Activated CD4-positive, alpha-beta memory T cell treated with anti-CD3 and anti-CD28 coated beads for 36 hours (primary cell): ENCODE measurements around the gene AGAP2. TPM values are rescaled to one million over a fixed set of nuclear protein-coding genes. Genes with fewer than 3 reads are reported as not detected.
"Not testable (repeated sequence)": the region's sequence is repeated elsewhere in the genome, so short reads cannot be mapped to it uniquely, and the experiment has no call there.

Experiments used
- CTCF ChIA-PET: fragments of 350-600 bp; sonication (Branson Sonifier 250); formaldehyde crosslinking; loops from one replicate; lab custom pipeline; 2021; ENCODE audit warnings: antibody characterized with exemption, inconsistent platforms; lab: Charles Lee
- POLR2A ChIA-PET: fragments of 350-600 bp; sonication (Branson Sonifier 250); formaldehyde crosslinking; loops from one replicate; lab custom pipeline; 2021; ENCODE audit warnings: antibody characterized with exemption; lab: Charles Lee
- DNase-seq: peaks from one replicate; pipeline ENCODE4 v3.0.0-alpha.2; 2020
- H3K27ac Mint-ChIP-seq: one replicate; pipeline ENCODE4 v1.8.0; 2021; ENCODE audit warnings: mixed read lengths
- H3K27me3 Mint-ChIP-seq: one replicate; pipeline ENCODE4 v1.8.0; 2021; ENCODE audit warnings: mixed read lengths
- H3K36me3 Mint-ChIP-seq: one replicate; pipeline ENCODE4 v1.8.0; 2021; ENCODE audit warnings: mixed read lengths
- H3K4me1 Mint-ChIP-seq: one replicate; pipeline ENCODE4 v1.8.0; 2021; ENCODE audit warnings: low read depth, mixed read lengths
- H3K4me3 Mint-ChIP-seq: one replicate; pipeline ENCODE4 v1.8.0; 2021; ENCODE audit warnings: mild to moderate bottlenecking, mixed read lengths
- H3K9me3 Mint-ChIP-seq: one replicate; pipeline ENCODE4 v1.8.0; 2021; ENCODE audit warnings: mixed read lengths
- intact Hi-C: fragments of 100-400 bp; cut with micrococcal nuclease; formaldehyde crosslinking; loops from one replicate; pipeline ENCODE4 v1.15.1; 2023
- total RNA-seq, 2 experiments: library from RNA; stranded (reverse); gene quantifications; one replicate each; pipeline ENCODE4 v1.2.3, GENCODE V29; 2021

AGAP2 gene
- total RNA-seq, 2 experiments from 2014 or later = 32.4 to 34.0 TPM

DNA sequence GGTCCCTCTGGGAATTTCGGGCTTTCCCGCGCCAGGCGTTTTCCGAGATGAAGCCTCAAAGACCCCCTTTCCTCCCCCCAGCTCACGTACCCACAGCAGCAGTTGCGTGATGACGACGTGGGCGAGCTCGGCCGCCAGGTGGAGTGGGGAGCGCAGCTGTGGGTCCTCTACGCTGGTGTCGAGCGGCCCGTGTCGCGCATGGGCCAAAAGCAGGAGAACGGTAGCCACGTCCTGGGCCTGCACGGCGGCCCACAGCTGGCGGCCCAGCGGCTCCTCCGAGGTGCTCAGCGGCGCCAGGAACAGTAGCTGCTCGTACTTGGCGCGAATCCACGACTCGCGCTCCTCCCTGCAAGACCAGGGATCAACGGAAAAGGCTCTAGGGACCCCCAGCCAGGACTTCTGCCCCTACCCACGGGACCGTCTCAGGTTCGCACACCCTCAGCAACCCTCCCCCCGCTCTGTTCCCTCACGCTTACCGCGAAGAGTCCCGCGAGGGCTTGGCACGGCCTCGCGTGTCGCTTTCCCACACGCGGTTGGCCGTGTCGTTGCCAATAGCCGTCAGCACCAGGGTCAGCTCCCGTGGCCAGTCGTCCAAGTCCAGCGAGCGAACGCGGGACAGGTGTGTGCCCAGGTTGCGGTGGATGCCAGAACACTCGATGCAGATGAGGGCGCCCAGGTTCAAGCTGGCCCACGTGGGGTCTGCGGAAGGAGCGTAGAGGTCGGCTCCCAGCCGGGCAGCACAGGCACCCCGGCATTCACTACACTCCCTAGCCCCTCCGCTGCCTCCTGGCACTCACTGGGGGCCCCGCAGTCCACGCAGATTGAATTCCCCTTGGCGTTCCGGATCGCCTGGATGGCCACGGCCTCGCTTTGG lies 11.4 kb downstream of the AGAP2 start:
- peaks cover 41% of the 10 kb centered on the region for H3K36me3 Mint-ChIP-seq
- no peaks in the 10 kb centered on the region for H3K4me1 Mint-ChIP-seq
- DNase-seq = no peak
- no peak overlapping the region for H3K4me3 Mint-ChIP-seq
- POLR2A ChIA-PET = no interaction called here
- H3K27ac Mint-ChIP-seq = no peak overlapping the region
- intact Hi-C loops = no loop called here
- no peaks in the 10 kb centered on the region for H3K9me3 Mint-ChIP-seq
- CTCF ChIA-PET = interaction anchor here (2.1 kb wide), 1 partner anchor 7 kb away, joined by 5 read pairs; no protein-coding TSS in a partner anchor
- H3K27me3 Mint-ChIP-seq = no peaks in the 10 kb centered on the region

GRCh38 chr12:57726151-57726883 lies 12.2 kb downstream of the AGAP2 start:
- POLR2A ChIA-PET = no interaction called here
- H3K36me3 Mint-ChIP-seq = peaks cover 40% of the 10 kb centered on the region
- DNase-seq = peak; percentile 32
- CTCF ChIA-PET = interaction anchor here (1.0 to 2.1 kb wide), 2 partner anchors 8 to 15 kb away, joined by 3 to 5 read pairs; no protein-coding TSS in a partner anchor
- H3K9me3 Mint-ChIP-seq = no peaks in the 10 kb centered on the region
- H3K27me3 Mint-ChIP-seq = no peaks in the 10 kb centered on the region
- H3K4me3 Mint-ChIP-seq = no peak overlapping the region
- no peak overlapping the region for H3K27ac Mint-ChIP-seq
- intact Hi-C loops = no loop called here
- H3K4me1 Mint-ChIP-seq = no peaks in the 10 kb centered on the region

- CTCF ChIA-PET = interaction anchor here (1.0 to 2.1 kb wide), 2 partner anchors 9 to 16 kb away, joined by 3 to 5 read pairs; no protein-coding TSS in a partner anchor
- POLR2A ChIA-PET = no interaction called here
- no peaks in the 10 kb centered on the region for H3K27me3 Mint-ChIP-seq
- H3K27ac Mint-ChIP-seq = no peak overlapping the region
- no peak for DNase-seq
- no peaks in the 10 kb centered on the region for H3K4me1 Mint-ChIP-seq
- intact Hi-C loops = no loop called here
- no peaks in the 10 kb centered on the region for H3K9me3 Mint-ChIP-seq
- no peak overlapping the region for H3K4me3 Mint-ChIP-seq
- H3K36me3 Mint-ChIP-seq = peaks cover 36% of the 10 kb centered on the region
Observed at GRCh38 chr12:57725851-57726150, 12.7 kb downstream of the AGAP2 start.

DNA sequence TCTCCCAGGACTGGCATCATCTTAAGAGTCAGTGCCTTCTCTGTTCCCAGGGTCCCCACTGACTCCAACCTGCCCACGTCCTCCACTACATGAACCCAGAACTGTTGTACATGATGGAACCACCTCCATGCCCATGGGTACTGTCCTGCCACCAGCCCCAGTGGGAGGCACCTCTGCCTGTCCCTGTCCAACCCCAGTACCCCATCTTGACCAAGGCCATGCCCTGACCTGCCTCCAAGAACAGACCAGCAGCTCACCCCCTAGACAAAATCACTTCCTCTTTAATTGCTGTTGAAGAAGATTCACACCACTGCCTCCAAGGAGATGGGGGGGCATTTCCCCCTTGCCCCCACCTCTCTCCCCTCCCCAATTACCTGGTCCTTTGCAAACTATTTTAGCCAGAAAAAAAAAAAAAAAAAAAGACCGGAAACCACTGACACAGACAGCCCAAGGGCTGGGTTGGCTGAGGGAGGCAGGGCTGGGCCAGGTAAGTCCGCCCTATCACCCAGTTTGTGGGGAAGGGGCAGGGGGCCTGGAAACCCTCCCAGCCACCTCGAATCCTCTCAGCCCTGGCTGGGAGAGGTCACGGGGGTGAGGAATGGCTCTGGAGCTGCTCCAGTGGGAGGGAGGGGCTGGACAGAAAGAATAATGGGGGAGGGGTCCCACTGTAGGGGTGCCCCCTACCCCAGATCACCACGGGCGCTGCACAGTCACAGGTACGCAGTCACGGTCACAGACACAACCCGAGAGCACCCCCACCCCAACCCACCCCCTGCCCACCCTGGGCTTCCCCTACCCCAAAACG lies 13.4 kb downstream of the AGAP2 start:
- Mint-ChIP-seq H3K4me1 (no peaks in the 10 kb centered on the region), H3K9me3 (no peaks in the 10 kb centered on the region), H3K27ac (peak overlapping the region; percentile 64), H3K4me3 (no peak overlapping the region), H3K36me3 (peaks cover 35% of the 10 kb centered on the region), H3K27me3 (no peaks in the 10 kb centered on the region)
- DNase-seq = no peak
- ChIA-PET POLR2A (interaction anchor here (0.6 to 1.2 kb wide), 2 partner anchors 12 to 16 kb away, joined by 3 to 6 read pairs; no protein-coding TSS in a partner anchor), CTCF (interaction anchor here (1.0 to 2.1 kb wide), 3 partner anchors 9 to 17 kb away, joined by 3 to 6 read pairs (median 5); no protein-coding TSS in a partner anchor)
- intact Hi-C loops = no loop called here

GRCh38 chr12:57724003-57724935 lies 14.3 kb downstream of the AGAP2 start:
- ChIA-PET POLR2A (interaction anchor here (0.6 to 1.2 kb wide), 2 partner anchors 13 to 16 kb away, joined by 5 to 6 read pairs; no protein-coding TSS in a partner anchor), CTCF (interaction anchor here (1.0 kb wide), 1 partner anchor 11 kb away, joined by 6 read pairs; no protein-coding TSS in a partner anchor)
- intact Hi-C loops = no loop called here
- H3K27ac Mint-ChIP-seq = peak overlapping the region; percentile 64
- DNase-seq = no peak
- H3K4me1 Mint-ChIP-seq = no peaks in the 10 kb centered on the region
- no peaks in the 10 kb centered on the region for H3K9me3 Mint-ChIP-seq
- no peaks in the 10 kb centered on the region for H3K27me3 Mint-ChIP-seq
- peaks cover 42% of the 10 kb centered on the region for H3K36me3 Mint-ChIP-seq
- H3K4me3 Mint-ChIP-seq = no peak overlapping the region

DNA sequence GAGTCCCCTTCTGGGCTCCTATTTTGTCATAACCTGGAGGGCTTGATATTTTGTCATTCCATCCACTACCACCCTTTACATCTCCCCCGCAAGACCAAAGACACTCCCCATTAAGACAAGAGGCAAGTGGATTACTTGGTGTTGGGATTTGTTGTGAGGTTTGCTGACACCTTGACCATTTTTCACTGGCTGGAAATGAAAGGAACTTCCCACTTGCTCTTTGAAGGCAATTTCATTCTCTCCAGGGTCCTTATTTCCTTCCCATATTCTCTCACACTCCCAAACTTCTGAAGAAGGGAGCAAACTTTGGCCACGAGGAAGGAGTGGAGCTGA lies 14.9 kb downstream of the AGAP2 start:
- Mint-ChIP-seq H3K36me3 (peaks cover 44% of the 10 kb centered on the region), H3K4me1 (no peaks in the 10 kb centered on the region), H3K9me3 (no peaks in the 10 kb centered on the region), H3K4me3 (no peak overlapping the region), H3K27me3 (no peaks in the 10 kb centered on the region), H3K27ac (peak overlapping the region; percentile 10)
- ChIA-PET CTCF (no interaction called here), POLR2A (interaction anchor here (0.6 kb wide), 1 partner anchor 16 kb away, joined by 5 read pairs; no protein-coding TSS in a partner anchor)
- no peak for DNase-seq
- intact Hi-C loops = no loop called here

- H3K36me3 Mint-ChIP-seq = peaks cover 44% of the 10 kb centered on the region
- ChIA-PET CTCF (interaction anchor here (0.6 kb wide), 1 partner anchor 139 kb away, joined by 3 read pairs; no protein-coding TSS in a partner anchor), POLR2A (interaction anchor here (0.5 to 0.6 kb wide), 2 partner anchors 98 to 119 kb away, joined by 3 to 4 read pairs; no protein-coding TSS in a partner anchor)
- no peaks in the 10 kb centered on the region for H3K9me3 Mint-ChIP-seq
- intact Hi-C loops = no loop called here
- H3K27ac Mint-ChIP-seq = peak overlapping the region; percentile 34
- H3K4me1 Mint-ChIP-seq = no peaks in the 10 kb centered on the region
- no peak for DNase-seq
- H3K4me3 Mint-ChIP-seq = no peak overlapping the region
- H3K27me3 Mint-ChIP-seq = no peaks in the 10 kb centered on the region
Observed at GRCh38 chr12:57722716-57723629, 15.6 kb downstream of the AGAP2 start.

DNA sequence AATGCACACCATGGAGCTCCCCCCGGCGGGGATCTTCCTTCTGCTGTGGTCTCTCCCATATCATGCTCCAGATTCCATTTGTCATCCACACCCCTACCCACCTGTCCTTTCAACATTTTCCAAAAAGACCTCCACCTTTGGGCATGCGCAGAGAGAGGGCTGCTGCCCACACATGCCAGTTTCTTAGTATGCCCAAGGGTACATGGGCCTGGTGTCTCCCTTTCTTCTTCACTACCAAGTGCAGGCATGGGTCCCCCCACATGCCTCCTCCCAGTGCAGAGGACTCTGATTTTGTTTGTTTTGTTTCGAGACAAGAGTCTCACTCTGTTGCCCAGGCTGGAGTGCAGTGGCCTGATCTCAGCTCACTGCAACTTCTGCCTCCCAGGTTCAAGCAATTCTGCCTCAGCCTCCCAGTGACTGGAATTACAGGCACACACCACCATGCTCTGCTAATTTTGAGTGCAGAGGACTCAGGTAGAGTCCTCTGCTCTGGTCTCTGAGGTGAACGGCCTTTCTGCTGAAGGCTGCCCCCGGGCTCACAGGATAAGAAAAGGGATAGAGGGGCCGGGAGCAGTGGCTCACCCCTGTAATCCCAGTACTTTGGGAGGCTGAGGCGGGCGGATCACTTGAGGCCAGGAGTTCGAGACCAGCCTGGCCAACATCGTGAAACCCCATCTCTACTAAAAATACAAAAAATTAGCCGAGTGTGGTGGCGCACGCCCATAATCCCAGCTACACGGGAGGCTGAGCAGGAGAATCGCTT lies 16.5 kb downstream of the AGAP2 start:
- POLR2A ChIA-PET = interaction anchor here (0.5 kb wide), 1 partner anchor 119 kb away, joined by 3 read pairs; no protein-coding TSS in a partner anchor
- H3K27me3 Mint-ChIP-seq, DNase-seq, H3K4me3 Mint-ChIP-seq, CTCF ChIA-PET, intact Hi-C loops, H3K4me1 Mint-ChIP-seq, H3K9me3 Mint-ChIP-seq: not testable (repeated sequence)
- Mint-ChIP-seq H3K27ac (peak overlapping the region; percentile 34), H3K36me3 (peaks cover 43% of the 10 kb centered on the region)

DNA sequence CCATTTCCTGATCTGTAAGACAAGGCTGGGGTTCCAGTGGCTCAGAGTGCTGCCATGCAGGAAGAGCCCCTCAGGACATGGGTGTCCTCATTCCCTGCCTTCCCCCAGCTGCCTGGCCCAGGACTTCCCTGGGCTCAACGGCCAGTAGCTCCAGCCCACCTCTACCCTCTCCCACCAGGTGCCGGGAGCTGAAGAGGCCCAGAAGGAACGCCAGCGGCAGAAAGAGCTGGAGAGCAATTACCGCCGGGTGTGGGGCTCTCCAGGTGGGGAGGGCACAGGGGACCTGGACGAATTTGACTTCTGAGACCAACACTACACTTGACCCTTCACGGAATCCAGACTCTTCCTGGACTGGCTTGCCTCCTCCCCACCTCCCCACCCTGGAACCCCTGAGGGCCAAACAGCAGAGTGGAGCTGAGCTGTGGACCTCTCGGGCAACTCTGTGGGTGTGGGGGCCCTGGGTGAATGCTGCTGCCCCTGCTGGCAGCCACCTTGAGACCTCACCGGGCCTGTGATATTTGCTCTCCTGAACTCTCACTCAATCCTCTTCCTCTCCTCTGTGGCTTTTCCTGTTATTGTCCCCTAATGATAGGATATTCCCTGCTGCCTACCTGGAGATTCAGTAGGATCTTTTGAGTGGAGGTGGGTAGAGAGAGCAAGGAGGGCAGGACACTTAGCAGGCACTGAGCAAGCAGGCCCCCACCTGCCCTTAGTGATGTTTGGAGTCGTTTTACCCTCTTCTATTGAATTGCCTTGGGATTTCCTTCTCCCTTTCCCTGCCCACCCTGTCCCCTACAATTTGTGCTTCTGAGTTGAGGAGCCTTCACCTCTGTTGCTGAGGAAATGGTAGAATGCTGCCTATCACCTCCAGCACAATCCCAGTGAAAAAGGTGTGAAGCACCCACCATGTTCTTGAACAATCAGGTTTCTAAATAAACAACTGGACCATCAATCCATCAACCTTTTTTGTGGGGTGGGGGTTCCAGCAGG lies 17.6 kb downstream of the AGAP2 start:
- Mint-ChIP-seq H3K36me3 (peaks cover 39% of the 10 kb centered on the region), H3K4me1 (no peaks in the 10 kb centered on the region), H3K4me3 (no peak overlapping the region), H3K9me3 (no peaks in the 10 kb centered on the region), H3K27ac (no peak overlapping the region), H3K27me3 (no peaks in the 10 kb centered on the region)
- intact Hi-C loops = no loop called here
- POLR2A ChIA-PET = interaction anchor here (1.5 kb wide), 1 partner anchor 21 kb away, joined by 3 read pairs; no protein-coding TSS in a partner anchor
- no peak for DNase-seq
- CTCF ChIA-PET = no interaction called here
